ENCODE data around the gene BFSP1.
A peak's percentile ranks its signal among the peaks of the same experiment; 100 is the strongest.

The BFSP1 gene

DNA sequence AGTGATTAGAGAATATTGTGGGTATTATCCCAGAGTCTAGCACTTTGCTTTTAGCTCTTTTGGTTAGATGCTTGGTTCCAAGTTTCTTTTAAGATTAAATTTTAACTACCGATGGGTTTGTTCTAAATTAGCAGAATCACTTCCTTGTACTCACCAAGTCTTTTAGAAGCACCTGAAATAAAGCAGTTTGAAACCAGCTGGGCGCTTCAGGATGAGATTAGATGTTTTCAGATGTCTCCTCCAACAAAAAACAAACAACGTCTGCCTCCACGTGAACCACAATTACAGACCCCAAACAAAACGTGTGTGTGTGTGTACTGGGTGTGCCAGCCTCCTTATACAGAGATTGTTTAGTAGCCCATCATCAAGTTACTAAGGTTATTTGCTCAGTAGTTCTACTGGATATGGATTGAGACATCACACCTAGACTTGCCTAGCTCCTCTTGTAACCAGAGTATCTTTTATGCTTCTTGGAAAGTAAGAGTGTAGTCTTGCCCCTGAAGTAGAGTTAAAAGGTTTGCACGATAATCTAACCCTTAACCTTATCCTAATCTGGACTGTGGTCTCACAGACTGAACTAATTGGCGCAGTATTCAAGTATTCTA is 41.0 kb upstream of the BFSP1 start:
- peak overlapping the region; percentile 99 to 100 for H3K27ac ChIP-seq
- H3K4me1 ChIP-seq: peaks cover 0 to 49% (median 21%) of the 10 kb centered on the region in 4 donors
- H3K36me3 ChIP-seq: peaks cover 0 to 24% (median 12%) of the 10 kb centered on the region in 3 donors
- no peaks in the 10 kb centered on the region for H3K27me3 ChIP-seq
- intact Hi-C loops (cut with DNase I; ENCODE audit: low total_unique reads): no loop called here
- TF ChIP-seq, protein P1, sequence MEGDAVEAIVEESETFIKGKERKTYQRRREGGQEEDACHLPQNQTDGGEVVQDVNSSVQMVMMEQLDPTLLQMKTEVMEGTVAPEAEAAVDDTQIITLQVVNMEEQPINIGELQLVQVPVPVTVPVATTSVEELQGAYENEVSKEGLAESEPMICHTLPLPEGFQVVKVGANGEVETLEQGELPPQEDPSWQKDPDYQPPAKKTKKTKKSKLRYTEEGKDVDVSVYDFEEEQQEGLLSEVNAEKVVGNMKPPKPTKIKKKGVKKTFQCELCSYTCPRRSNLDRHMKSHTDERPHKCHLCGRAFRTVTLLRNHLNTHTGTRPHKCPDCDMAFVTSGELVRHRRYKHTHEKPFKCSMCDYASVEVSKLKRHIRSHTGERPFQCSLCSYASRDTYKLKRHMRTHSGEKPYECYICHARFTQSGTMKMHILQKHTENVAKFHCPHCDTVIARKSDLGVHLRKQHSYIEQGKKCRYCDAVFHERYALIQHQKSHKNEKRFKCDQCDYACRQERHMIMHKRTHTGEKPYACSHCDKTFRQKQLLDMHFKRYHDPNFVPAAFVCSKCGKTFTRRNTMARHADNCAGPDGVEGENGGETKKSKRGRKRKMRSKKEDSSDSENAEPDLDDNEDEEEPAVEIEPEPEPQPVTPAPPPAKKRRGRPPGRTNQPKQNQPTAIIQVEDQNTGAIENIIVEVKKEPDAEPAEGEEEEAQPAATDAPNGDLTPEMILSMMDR (IDR thresholded peaks at IDR 0.05): no peak
- no peak for DNase-seq
- no peaks in the 10 kb centered on the region for H3K9me3 ChIP-seq
- peak overlapping the region; percentile 85 to 93 for H3K4me3 ChIP-seq

DNA sequence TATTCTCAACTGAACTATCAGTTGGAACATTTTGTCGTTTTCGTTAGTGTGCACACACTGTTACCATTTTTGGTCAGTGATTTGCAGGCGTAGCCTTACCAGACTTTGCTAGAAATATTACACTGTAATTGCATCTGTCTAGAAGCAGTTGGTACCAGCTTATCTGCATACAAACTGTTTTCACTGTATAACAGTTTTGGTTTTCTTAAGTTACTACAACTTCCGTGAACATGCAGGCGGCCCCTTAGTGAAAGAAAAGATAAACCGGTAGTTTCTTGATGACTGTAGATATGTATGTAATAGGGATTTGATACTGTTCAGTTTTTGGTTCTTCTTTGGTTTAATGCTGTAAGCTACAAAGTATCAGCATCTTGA is 40.0 kb upstream of the BFSP1 start:
- Histone ChIP-seq H3K4me1 (peaks cover 0 to 49% (median 28%) of the 10 kb centered on the region in 4 donors), H3K4me3 (peak overlapping the region; percentile 85 to 93), H3K27ac (peak overlapping the region; percentile 99 to 100), H3K27me3 (no peaks in the 10 kb centered on the region), H3K9me3 (no peaks in the 10 kb centered on the region), H3K36me3 (peaks cover 0 to 24% (median 12%) of the 10 kb centered on the region in 3 donors)
- no peak for DNase-seq
- intact Hi-C loops (cut with DNase I; ENCODE audit: low total_unique reads): no loop called here
- TF ChIP-seq, protein P1 (IDR thresholded peaks at IDR 0.05): no peak

DNA sequence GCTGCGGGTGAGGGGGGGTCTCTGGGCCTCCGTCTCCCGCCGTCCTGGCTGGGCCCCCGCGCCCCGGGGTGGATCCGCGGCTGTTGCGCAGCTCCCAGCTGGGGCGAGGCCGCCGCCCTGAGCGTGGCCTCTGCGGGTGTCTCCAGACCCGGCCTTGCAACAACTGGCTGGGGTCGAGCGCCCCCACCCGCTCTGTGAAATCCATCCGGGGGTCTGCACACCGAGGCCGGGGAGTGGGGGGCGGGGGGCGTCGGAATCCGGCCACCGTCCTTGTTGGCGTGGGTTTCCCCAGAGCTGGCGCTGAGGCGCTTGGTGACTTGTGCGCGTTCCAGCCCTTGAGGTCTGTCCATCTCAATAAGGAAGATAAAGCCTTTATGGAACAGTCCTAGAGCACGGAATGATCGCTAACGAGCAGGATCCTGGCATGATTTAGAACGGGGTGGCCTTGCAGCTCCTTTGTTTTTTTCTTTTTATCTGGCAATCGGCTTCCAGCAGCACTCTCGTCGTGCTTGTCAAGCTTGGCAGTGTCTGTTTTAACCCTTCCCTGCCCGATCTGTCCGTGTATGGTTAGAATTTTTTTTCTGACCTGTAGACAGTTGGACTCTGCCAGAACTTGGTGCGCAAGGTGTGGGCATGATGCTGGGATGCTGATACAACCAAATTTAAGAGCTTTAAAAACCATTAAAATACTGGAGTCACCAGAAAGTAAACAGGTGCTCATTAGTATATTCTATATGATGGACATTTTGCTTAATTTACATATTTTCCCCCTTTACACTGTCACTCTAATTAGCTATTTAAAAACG is 39.4 kb upstream of the BFSP1 start:
- H3K4me3 ChIP-seq: peak overlapping the region; percentile 85 to 93
- peaks cover 0 to 18% (median 10%) of the 10 kb centered on the region in 3 donors for H3K36me3 ChIP-seq
- intact Hi-C loops (cut with DNase I; ENCODE audit: low total_unique reads): no loop called here
- H3K9me3 ChIP-seq: no peaks in the 10 kb centered on the region
- peak; percentile 59 to 80 for DNase-seq
- H3K27ac ChIP-seq: peak overlapping the region; percentile 99 to 100
- H3K27me3 ChIP-seq: no peaks in the 10 kb centered on the region
- H3K4me1 ChIP-seq: peaks cover 0 to 49% (median 25%) of the 10 kb centered on the region in 4 donors
- TF ChIP-seq, protein P1 (IDR thresholded peaks at IDR 0.05): peak in 1 of 2 experiments; percentile 10

DNA sequence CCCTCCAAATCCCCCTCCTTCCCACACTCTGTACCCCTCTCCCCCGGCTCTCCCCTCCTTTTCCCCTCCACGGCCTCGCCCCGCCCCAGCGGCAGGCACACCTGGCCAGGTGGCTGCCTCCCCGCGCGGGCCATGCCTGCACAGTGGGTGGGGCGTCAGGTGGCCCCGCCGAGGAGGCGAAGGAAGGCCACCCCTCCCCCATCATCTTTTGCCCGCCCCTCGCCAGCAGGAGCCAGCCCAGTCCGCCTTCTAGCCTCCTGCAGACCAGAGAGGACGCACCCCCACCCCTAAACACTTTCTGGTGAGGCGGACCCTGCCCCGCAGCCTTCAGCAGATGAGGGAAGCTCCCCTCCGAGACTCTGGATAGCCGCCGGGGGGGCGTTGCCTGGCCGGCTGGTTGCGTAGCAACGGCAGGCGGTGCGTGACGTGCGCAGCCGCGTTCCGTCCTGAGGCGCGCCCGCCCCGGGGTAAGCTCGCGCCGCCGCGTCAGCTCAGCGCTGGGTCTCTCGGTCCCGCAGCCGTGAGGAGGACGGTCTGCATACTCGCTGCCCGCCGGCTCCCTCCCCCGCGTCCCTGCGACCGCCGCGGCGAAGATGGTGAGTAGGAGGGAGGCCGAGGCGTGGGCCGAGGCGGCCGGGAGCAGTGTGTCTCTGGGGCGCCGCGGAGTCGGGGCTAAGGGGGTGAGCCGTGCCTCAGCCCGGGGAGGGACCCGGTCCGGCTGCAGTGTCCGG is 38.6 kb upstream of the BFSP1 start, which contains the start of gene DSTN:
Gene DSTN (plus strand): TSS at position 460 of the 731 bp plus-strand sequence. CDS start 134 bp downstream, at position 594.
- peak; percentile 90 to 97 for DNase-seq
- TF ChIP-seq, protein P1 (IDR thresholded peaks at IDR 0.05): no peak
- no peaks in the 10 kb centered on the region for H3K9me3 ChIP-seq
- no peaks in the 10 kb centered on the region for H3K27me3 ChIP-seq
- H3K27ac ChIP-seq: peak within 1 kb of the TSS; percentile 99 to 100
- H3K36me3 ChIP-seq: peaks cover 0 to 11% (median 7%) of the 10 kb centered on the region in 3 donors
- H3K4me1 ChIP-seq: peaks cover 0 to 49% (median 27%) of the 10 kb centered on the region in 4 donors
- H3K4me3 ChIP-seq: peak within 1 kb of the TSS; percentile 85 to 93
- intact Hi-C loops (cut with DNase I; ENCODE audit: low total_unique reads): loop anchor here (2.0 kb wide), 1 partner anchor 27 kb away; no protein-coding TSS in a partner anchor

DNA sequence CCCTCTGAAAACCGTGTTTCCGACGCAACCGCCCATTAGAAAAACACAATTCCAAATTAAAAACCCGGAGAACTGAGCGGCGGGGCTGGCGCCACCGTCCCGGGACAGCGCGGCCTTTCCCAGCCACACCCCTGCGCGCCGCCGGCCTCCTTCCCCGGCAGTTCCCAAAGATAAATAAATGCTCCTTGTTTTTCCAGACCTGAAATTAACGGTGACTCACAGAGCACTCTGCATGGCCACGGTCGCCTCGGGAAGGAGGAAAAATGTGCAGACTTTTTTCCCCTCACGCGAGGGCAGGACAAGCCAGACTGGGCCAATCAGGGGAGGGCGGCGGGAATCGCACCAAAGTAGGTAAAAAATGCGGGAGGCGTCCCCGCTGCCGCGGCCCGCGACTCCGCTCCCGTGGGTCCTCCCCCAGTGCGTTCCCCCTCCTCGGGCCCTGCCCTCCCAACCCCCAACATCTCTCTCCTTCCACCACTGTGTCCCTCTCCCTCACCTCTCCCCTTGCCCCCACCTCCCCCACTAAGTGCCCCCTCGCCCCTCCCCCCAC is 37.9 kb upstream of the BFSP1 start:
- peak; percentile 92 to 99 for DNase-seq
- Histone ChIP-seq H3K4me3 (peak overlapping the region; percentile 85 to 93), H3K4me1 (peaks cover 0 to 52% (median 28%) of the 10 kb centered on the region in 4 donors), H3K9me3 (no peaks in the 10 kb centered on the region), H3K27ac (peak overlapping the region; percentile 99 to 100), H3K27me3 (no peaks in the 10 kb centered on the region), H3K36me3 (peaks cover 0 to 8% (median 5%) of the 10 kb centered on the region in 3 donors)
- intact Hi-C loops (cut with DNase I; ENCODE audit: low total_unique reads): loop anchor here (2.0 kb wide), 1 partner anchor 26 kb away; no protein-coding TSS in a partner anchor
- TF ChIP-seq, protein P1 (IDR thresholded peaks at IDR 0.05): no peak
